ENCODE measurements around the gene CCR5. TPM values are rescaled to one million over a fixed set of nuclear protein-coding genes. Genes with fewer than 3 reads are reported as not detected.

The CCR5 gene
- total and polyA plus RNA-seq, 9 of the 15 experiments (the other 6 are each of a cell fraction or from before 2014, with no cell fraction given): not detected

- 63% methylated on average over 2 of the region's 2 CpGs for WGBS (ENCODE audit: insufficient coverage, low coverage, missing lambda C conversion rate)
- TF ChIP-seq ZNF77 (CRISPR knock-in tag; IDR thresholded peaks at IDR 0.05) (no peak), PPARD (CRISPR knock-in tag; IDR thresholded peaks at IDR 0.05) (no peak), THRA (IDR thresholded peaks at IDR 0.05) (no peak), WHSC1 (IDR thresholded peaks at IDR 0.05; ENCODE audit: low read length) (no peak), ZFP36 (IDR thresholded peaks at IDR 0.05; ENCODE audit: low read depth, low read length, partially characterized antibody) (no peak), ZNF184 (CRISPR knock-in tag; IDR thresholded peaks at IDR 0.05) (no peak), ZNF780A (CRISPR knock-in tag; IDR thresholded peaks at IDR 0.05) (no peak), ARNT (IDR thresholded peaks at IDR 0.05) (no peak), E2F4 (CRISPR knock-in tag; IDR thresholded peaks at IDR 0.05; ENCODE audit: low read depth) (no peak), PHF21A (IDR thresholded peaks at IDR 0.05; ENCODE audit: borderline replicate concordance, low read depth) (no peak), NCOA6 (IDR thresholded peaks at IDR 0.05) (no peak), RBM14 (IDR thresholded peaks at IDR 0.05; ENCODE audit: borderline replicate concordance, insufficient read depth, low read depth, low read length) (no peak), E2F8 (IDR thresholded peaks at IDR 0.05; ENCODE audit: low read depth, partially characterized antibody) (no peak), HMGXB4 (CRISPR knock-in tag; IDR thresholded peaks at IDR 0.05) (no peak)
- TF ChIP-seq, protein P1, sequence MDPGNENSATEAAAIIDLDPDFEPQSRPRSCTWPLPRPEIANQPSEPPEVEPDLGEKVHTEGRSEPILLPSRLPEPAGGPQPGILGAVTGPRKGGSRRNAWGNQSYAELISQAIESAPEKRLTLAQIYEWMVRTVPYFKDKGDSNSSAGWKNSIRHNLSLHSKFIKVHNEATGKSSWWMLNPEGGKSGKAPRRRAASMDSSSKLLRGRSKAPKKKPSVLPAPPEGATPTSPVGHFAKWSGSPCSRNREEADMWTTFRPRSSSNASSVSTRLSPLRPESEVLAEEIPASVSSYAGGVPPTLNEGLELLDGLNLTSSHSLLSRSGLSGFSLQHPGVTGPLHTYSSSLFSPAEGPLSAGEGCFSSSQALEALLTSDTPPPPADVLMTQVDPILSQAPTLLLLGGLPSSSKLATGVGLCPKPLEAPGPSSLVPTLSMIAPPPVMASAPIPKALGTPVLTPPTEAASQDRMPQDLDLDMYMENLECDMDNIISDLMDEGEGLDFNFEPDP (CRISPR knock-in tag; IDR thresholded peaks at IDR 0.05): no peak
These were observed 40.5 kb downstream of the CCR5 start for GRCh38 chr3:46411271-46411670.

More at GRCh38 chr3:46411271-46411670, 40.5 kb downstream of the CCR5 start:
- ChIA-PET POLR2A (interaction anchor here (0.7 to 1.2 kb wide), 2 partner anchors 13 to 1350 kb away, joined by 4 to 5 read pairs; no protein-coding TSS in a partner anchor), CTCF (ENCODE audit: low intra/inter-chr PET ratio) (no interaction called here)
- no peaks in the 10 kb centered on the region; the same call in 1 of the 2 replicates for H3K9me3 ChIP-seq (replicated peaks; ENCODE audit: control insufficient read depth, insufficient read depth, low read depth, low read length)
- H3K4me3 ChIP-seq: no peak overlapping the region
- intact Hi-C loops (cut with micrococcal nuclease) (no loop called here), in situ Hi-C loops (cut with MboI) (loop anchor here (25.0 kb wide), 1 partner anchor 1374 kb away; the partner anchor contains the start of gene CLEC3B)
- H3K36me3 ChIP-seq (ENCODE audit: control insufficient read depth, insufficient read depth, low read length): no peaks in the 10 kb centered on the region
- no peak overlapping the region for H3K9ac ChIP-seq (ENCODE audit: insufficient read depth in 1 of 2, low read depth in 2 of 2, low read length in 2 of 2)
- no TSS peak for BruUV-seq (replicated peaks)
- FAIRE-seq (no peak), ATAC-seq (no peak), DNase-seq (ENCODE audit: extremely low read depth in 1 of 4, low spot score in 3 of 4) (no peak)
- H2AFZ ChIP-seq (ENCODE audit: low read depth, low read length): no peak overlapping the region
- no peaks in the 10 kb centered on the region for H3K27me3 ChIP-seq (ENCODE audit: control insufficient read depth in 2 of 2, insufficient read depth in 2 of 2, low read length in 2 of 2)
- H3K79me2 ChIP-seq (ENCODE audit: control insufficient read depth, insufficient read depth, low read length): peaks cover 2% of the 10 kb centered on the region; the same call in 1 of the 3 replicates
- H3K4me2 ChIP-seq (ENCODE audit: insufficient read depth, low read length): no peak overlapping the region
- no peak overlapping the region for H3K27ac ChIP-seq (ENCODE audit: extremely low read depth, low read depth, low read length)
- H3K4me1 ChIP-seq (replicated peaks in 1 of 2; ENCODE audit: control insufficient read depth in 2 of 2, insufficient read depth in 2 of 2, low read length in 2 of 2): peaks cover 19 to 33% of the 10 kb centered on the region in 2 experiments
- H3K9me1 ChIP-seq (ENCODE audit: control insufficient read depth, insufficient read depth, low read length): no peaks in the 10 kb centered on the region
- H4K20me1 ChIP-seq (replicated peaks; ENCODE audit: control insufficient read depth, insufficient read depth, low read length): no peaks in the 10 kb centered on the region

Data from K562 (cell line).